Raji (cell line): ENCODE data around the gene PACRG.

Source experiments
- POLR2A ChIP-seq: IDR thresholded peaks from 2 replicates; pipeline ENCODE4 v1.6.1; 2011; ENCODE audit warnings: low read depth, low read length, control low read depth; ENCODE audit not compliant: insufficient read depth

Gene PACRG

DNA sequence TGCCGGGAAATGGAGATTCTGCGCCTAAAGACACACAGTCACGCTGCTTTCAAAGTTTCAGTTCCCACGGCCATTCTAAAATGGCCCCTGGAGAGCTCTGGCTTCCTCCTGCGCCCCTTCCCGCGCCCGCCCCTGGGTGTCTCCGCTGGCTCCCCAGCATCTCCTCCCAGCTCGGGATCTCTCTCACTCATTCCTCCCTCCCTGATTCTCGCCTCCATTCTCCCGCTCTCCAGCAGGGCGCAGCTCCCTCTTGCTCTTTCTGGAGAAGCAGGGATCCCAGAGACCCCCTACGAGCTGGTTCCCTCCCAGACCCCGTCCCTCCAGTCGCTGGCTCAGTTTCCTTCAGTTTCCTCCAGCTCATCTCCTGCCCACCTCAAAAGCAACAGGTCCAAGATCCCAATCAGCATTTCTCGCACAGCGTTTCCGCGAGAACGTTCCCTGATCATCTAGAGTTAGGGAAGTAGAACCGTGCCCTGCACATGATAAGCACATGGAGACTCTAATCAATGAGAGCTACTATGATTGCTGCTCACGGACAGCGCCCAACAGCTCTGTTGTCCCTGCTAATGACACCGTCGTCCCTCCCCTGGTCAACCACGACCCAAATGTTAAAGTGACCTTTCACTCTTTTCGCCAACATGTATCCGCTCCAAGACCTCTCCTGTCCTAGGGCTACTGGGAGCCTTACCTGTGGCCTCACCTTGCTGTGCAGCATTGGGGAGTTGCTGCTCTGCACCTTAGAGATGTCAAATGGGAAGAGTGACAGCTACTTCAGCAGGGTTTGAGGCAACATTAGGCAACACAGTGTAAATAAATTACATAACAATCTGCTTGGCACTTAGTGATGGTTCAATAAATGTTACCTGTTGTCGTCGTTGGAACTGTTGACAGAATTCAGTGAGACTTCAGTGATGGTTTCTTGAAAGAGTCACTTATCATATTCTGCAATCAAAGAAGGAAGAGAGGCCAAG, 468.2 kb downstream of the PACRG start:
- no peak for TF ChIP-seq POLR2A

DNA sequence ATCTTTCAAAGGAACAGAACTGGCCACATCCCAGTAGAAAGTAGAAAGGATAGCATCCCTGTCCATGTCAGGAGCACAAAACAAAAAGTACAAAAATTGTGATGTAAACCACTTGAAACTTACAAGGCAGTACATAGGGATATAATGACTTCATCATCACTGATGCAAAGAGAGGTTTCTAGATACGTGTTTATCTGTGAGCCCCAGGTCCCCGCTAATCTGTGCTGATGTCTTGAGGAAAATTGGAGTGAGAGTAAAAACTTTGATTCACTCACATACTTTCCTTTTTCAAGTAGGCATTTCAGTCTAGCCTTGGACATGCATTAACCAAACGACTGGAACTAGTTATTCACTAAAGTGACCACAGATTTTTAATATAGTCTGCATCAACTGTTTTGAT, 470.1 kb downstream of the PACRG start:
- no peak for TF ChIP-seq POLR2A

DNA sequence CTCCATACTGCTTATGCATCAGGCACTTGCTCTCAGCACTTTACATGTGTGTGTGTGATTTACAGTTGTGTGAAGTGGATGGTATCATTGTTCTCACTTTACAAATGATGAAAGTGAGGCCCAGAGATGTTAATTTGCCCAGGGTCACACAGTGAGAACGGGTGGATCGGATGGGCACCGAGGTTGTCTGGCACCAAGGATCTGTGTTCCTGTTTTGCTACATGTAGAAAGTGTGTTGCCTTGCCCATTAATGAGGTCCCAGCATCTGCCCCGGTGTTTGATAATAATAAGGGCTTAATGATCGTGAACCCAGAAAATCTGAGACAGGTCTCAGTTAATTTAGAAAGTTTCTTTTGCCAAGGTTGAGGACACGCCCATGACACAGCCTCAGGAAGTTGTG, 470.6 kb downstream of the PACRG start:
- no peak for TF ChIP-seq POLR2A

DNA sequence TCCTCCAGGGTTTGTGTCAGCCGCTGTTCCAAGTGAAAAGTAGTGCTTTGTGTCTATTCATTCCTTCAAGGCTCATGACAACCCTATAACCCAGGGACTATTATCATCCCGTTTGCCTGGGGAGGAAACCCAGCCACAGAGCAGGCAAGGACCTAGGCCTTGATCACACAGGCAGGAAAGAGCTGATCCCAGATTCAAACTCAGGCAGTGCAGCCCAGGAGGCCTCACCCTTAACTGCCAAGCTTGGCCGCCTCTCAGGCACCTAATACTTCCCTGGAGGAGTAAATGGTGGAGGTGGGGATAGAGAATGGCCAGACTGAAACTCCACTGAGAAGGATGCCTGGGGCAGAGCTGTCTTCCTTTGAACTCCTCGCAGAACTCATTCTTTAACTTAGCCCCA, 471.6 kb downstream of the PACRG start:
- no peak for TF ChIP-seq POLR2A

DNA sequence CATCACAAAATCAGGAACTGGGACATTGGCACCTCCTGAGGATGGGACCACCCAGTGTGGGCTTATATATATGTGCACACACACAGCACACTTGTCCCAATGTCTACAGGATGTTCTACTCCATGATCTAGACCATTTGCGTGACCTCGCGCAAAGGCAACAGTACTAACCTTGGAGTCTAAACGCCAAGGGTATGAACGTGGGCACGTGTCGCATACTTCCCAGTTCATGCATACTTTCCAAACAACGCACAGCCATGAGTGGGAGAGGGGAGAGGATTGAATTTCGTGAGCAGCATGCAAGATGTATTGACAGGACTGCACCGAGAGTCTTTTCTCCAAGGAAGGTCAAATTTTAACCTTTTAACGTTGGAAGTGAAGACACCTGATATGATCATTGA, 472.5 kb downstream of the PACRG start:
- TF ChIP-seq POLR2A, result no peak

DNA sequence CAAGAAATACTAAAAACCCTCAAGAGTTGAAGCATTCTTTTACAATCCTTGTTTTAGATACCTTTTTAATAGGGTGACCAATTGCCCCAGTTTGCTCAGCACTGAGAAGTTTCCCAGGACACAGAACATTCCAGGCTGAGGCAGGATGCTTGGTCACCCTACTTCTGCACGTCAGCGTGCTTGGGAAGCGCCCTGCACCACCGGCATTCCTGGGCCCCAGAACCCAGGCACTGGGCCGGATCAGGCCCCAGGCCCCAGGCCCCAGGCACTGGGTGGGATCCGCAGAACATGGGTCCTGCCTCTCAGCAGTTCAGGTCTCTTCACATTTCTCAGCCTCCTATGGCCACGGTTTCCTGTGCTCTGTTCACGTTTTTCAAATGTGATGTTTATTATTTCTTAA, 472.9 kb downstream of the PACRG start:
- no peak for TF ChIP-seq POLR2A

DNA sequence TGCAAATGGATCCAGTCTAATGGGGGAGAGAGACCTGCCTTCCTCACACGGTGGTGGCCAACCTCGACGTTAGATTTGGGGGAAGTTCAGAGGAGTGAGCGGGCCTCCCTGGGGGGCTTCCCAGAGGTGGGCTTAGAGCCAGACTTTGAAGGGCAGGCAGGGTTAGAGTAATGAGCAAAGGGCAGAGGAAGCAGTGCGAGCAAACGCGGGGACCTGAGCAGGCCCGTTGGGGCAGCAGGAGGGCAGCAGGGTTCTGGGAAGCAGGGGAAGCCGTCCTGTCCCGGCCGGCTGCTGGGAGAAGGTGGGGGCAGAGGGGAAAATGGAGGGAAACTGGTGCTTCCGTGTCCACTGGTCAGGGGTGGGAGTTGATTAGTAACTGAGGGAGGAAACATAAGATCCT, 474.1 kb downstream of the PACRG start:
- no peak for TF ChIP-seq POLR2A

DNA sequence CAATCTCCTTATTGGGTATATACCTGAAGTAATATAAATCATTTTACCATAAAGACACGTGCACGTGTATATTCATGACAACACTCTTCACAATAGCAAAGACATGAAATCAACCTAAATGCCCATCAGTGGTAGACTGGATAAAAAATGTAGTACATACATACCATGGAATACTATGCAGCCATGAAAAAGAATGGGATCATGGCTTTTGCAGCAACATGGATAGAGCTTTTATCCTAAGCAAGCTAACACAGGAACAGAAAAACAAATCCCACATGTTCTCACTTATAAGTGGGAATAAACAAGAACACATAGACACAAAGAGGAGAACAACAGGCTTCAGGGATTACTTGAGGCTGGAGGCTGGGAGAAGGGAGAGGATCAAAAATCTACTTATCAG, 478.4 kb downstream of the PACRG start:
- TF ChIP-seq POLR2A, result no peak

DNA sequence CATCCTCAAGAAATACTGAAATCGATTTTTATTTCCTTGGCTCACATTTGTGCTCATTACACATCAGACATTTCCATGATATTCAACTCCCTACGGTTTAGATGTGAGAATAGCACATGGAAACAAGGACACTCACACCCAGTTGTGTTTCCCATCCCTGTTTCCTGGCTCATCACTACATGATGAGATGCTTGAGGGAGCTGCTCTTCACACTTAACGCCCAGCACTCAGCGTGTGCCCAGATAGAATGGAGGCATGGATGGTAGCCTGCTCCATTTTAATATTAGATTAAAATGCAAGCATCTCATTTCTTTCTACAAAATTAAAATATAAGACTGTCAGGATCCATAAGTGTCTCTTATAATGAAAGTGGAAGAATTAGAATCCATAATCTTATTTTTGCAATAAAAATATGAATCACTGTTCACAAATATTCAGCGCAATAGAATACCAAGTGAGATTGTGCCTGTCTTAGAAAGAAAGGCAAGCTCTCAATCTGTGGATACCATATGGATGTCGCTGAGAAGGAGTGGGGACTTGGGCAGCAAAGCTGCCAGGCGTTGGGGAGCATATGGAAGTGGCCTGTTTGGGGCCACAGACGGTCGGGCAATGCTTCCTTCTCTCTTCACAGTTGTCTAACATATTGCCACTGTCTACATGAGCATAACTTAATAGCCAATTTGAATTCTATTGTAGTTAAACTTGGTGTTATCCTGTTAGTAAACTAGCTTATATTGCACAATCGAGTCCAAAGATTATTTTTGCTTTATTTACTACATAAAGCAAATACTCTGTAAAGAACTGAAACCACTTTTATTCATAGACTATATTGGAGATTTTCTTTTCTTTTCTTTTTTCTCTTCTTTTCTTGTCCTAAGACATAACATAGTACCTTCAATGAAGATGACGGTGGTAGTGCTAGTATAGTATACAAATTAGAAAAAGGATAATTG, 479.9 kb downstream of the PACRG start:
- no peak for TF ChIP-seq POLR2A

DNA sequence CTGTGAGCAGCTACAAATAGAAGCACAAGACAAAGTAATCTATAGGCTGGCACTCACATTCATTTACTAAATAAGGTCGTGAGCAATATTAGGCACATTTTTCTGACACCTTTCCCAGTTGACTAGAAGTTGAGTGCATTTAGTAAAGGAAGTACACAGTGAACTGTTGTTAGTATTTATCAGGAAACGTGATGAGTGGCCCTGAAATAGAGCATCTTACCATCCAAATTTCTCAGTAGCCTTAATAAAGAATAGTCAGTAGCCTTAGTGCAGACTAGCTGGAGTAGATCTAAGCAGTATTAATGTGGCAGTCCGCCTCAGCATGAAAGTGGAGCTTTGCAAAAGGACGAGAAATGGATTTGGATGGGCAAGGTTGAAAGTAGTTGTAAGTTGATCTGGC, 481.2 kb downstream of the PACRG start:
- TF ChIP-seq POLR2A, result no peak

DNA sequence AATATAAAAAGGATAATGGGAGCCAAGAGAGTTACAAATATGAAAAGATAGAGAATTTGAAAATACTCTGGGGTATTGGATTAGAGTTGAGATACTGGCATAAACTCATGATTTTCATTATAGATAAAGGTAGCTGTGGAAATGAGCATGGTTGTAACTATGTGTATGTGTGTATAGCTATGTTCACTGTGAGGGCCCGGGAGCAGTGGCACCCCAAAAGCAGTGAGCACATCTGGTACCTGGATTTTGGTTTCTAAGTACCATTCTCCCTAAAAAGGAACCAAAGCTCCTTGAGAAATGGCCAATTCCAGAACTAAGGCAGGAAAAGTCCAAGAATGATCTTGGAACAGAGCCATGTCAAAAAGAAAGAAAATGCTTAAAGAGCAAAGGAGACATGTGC, 484.3 kb downstream of the PACRG start:
- no peak for TF ChIP-seq POLR2A

DNA sequence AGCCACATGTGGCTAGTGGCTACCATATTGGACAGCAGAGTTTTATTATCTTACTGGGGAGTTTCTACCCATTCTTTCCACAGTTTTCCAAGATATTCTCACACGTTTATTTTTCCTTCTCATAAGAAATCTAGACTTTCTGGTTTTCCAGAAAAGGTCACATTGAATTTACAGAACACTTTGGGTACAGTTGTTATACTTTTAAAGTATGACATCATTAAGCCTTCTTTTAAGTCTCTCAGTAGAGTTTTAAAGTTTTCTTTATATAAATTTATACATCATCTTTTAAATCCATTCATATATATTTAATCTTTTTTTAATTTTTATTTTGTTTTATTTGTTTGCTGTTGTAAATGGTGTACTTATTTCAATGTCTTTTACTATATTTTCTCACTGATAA, 486.5 kb downstream of the PACRG start:
- no peak for TF ChIP-seq POLR2A

DNA sequence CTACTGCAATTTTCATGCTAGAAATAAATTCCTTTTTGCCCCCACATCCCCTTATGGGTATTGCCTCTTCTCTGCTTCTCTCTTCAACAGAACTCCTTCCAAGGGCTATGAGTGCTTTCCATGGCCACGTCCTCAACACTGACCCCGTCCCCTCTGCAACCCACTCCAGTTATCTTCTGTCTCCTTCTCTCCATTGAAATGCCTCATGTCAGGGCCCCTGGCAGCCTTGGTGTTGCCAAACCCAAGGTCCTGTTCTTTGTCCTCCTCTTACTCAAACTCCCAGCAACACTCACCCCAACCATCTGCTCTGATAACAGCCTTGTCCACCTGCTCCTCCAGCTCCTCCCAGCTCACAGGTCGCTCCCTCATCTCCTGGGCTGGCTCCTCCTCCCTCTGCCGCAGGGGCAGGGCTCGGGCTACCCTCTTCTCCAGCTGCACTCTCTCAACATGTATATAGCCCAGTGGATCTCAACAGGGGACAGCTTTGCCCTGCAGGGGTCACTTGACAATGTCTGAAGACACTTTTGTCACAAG, 490.7 kb downstream of the PACRG start:
- no peak for TF ChIP-seq POLR2A

DNA sequence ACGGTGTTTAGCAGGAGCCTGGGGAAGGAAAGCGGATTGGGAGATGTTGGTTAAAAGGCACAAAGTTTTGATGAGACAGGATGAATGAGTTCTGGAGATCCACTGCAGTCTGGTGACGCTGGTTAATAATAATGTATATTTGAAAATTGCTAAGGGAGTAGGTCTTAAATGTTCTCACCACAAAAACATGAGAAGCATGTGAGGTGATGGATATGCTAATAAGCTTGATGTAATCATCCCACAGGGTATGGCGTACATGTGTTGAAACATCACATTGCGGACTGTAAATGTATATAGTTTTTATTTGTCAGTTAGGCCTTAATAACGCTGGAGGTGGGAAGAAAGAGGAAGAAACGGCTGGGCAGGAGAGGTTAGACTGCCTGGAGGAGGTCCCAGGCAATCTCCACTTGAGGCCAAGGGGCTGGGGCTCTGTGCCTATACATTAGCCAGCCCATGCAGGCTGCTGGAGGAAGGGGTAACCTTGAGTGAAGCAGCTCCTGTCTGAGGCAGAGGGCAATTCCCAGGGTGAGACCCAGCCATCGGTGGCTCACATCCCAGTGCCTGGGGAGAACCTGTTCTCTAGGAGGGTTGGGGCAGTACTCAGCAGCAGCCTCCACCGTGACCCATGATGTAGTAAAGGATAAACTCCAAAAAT, 498.5 kb downstream of the PACRG start:
- TF ChIP-seq POLR2A, result no peak
